Dendritic cell treated with granulocyte-macrophage colony-stimulating factor and Interleukin-4, amounts not matched to agents 40 ng/mL and 50 ng/mL, for 4 days (primary cell): ENCODE data around the gene SLC25A22.

Experiments
- H3K27ac Mint-ChIP-seq: one replicate; pipeline ENCODE4 v1.8.0; 2022; ENCODE audit warnings: mild to moderate bottlenecking, mixed read lengths
- H3K27me3 Mint-ChIP-seq: one replicate; pipeline ENCODE4 v1.8.0; 2022; ENCODE audit warnings: mild to moderate bottlenecking, mixed read lengths
- H3K36me3 Mint-ChIP-seq: one replicate; pipeline ENCODE4 v1.8.0; 2022; ENCODE audit warnings: low read depth, mixed read lengths
- H3K4me1 Mint-ChIP-seq: one replicate; pipeline ENCODE4 v1.8.0; 2022; ENCODE audit warnings: low read depth, mixed read lengths
- H3K4me3 Mint-ChIP-seq: one replicate; pipeline ENCODE4 v1.8.0; 2022; ENCODE audit warnings: mild to moderate bottlenecking, moderate library complexity, mixed read lengths
- H3K9me3 Mint-ChIP-seq: one replicate; pipeline ENCODE4 v1.8.0; 2022; ENCODE audit warnings: mixed read lengths
- intact Hi-C: fragments of 100-400 bp; cut with micrococcal nuclease; formaldehyde crosslinking; loops from one replicate; pipeline ENCODE4 v1.15.0; 2022

The SLC25A22 gene

GRCh38 chr11:797296-798092 is 587 bp downstream of the SLC25A22 start:
- peaks cover 33% of the 10 kb centered on the region for H3K4me1 Mint-ChIP-seq
- intact Hi-C loops = no loop called here
- peak overlapping the region; percentile 79 for H3K27ac Mint-ChIP-seq
- H3K27me3 Mint-ChIP-seq = no peaks in the 10 kb centered on the region
- peak overlapping the region; percentile 84 for H3K4me3 Mint-ChIP-seq
- H3K9me3 Mint-ChIP-seq = no peaks in the 10 kb centered on the region
- H3K36me3 Mint-ChIP-seq = peaks cover 61% of the 10 kb centered on the region

GRCh38 chr11:796565-797295 is 1.4 kb downstream of the SLC25A22 start:
- Mint-ChIP-seq H3K27ac (peak overlapping the region; percentile 79), H3K27me3 (no peaks in the 10 kb centered on the region), H3K4me1 (peaks cover 33% of the 10 kb centered on the region), H3K36me3 (peaks cover 61% of the 10 kb centered on the region), H3K4me3 (peak overlapping the region; percentile 84), H3K9me3 (no peaks in the 10 kb centered on the region)
- intact Hi-C loops = no loop called here

- Mint-ChIP-seq H3K27ac (peak overlapping the region; percentile 79), H3K4me3 (peak overlapping the region; percentile 84), H3K9me3 (no peaks in the 10 kb centered on the region), H3K4me1 (peaks cover 33% of the 10 kb centered on the region), H3K36me3 (peaks cover 61% of the 10 kb centered on the region), H3K27me3 (no peaks in the 10 kb centered on the region)
- intact Hi-C loops = no loop called here
Measured at GRCh38 chr11:795634-796564, 2.2 kb downstream of the SLC25A22 start.

- Mint-ChIP-seq H3K27me3 (peaks cover 7% of the 10 kb centered on the region), H3K4me1 (peaks cover 33% of the 10 kb centered on the region), H3K36me3 (peaks cover 57% of the 10 kb centered on the region), H3K4me3 (no peak overlapping the region), H3K27ac (peak overlapping the region; percentile 79), H3K9me3 (no peaks in the 10 kb centered on the region)
- intact Hi-C loops = no loop called here
Measured at GRCh38 chr11:794766-795633, 3.1 kb downstream of the SLC25A22 start.

- H3K36me3 Mint-ChIP-seq = peaks cover 49% of the 10 kb centered on the region
- no peak overlapping the region for H3K4me3 Mint-ChIP-seq
- intact Hi-C loops = no loop called here
- no peaks in the 10 kb centered on the region for H3K9me3 Mint-ChIP-seq
- H3K4me1 Mint-ChIP-seq = peaks cover 33% of the 10 kb centered on the region
- H3K27ac Mint-ChIP-seq = no peak overlapping the region
- peaks cover 14% of the 10 kb centered on the region for H3K27me3 Mint-ChIP-seq
Measured at GRCh38 chr11:794013-794765, 3.9 kb downstream of the SLC25A22 start.

- H3K36me3 Mint-ChIP-seq = peaks cover 45% of the 10 kb centered on the region
- intact Hi-C loops = no loop called here
Measured at GRCh38 chr11:793556-793955, 4.5 kb downstream of the SLC25A22 start.

GRCh38 chr11:792873-793272 is 5.2 kb downstream of the SLC25A22 start:
- intact Hi-C loops = no loop called here
- Mint-ChIP-seq H3K27ac (no peak overlapping the region), H3K9me3 (no peaks in the 10 kb centered on the region), H3K4me3 (no peak overlapping the region), H3K36me3 (peaks cover 45% of the 10 kb centered on the region), H3K4me1 (peaks cover 33% of the 10 kb centered on the region), H3K27me3 (peaks cover 28% of the 10 kb centered on the region)

More at GRCh38 chr11:793556-793955, 4.5 kb downstream of the SLC25A22 start:
- H3K9me3 Mint-ChIP-seq = no peaks in the 10 kb centered on the region
- peaks cover 33% of the 10 kb centered on the region for H3K4me1 Mint-ChIP-seq
- H3K27me3 Mint-ChIP-seq = peaks cover 21% of the 10 kb centered on the region
- no peak overlapping the region for H3K4me3 Mint-ChIP-seq
- no peak overlapping the region for H3K27ac Mint-ChIP-seq

- intact Hi-C loops = no loop called here
- Mint-ChIP-seq H3K4me3 (no peak overlapping the region), H3K9me3 (no peaks in the 10 kb centered on the region), H3K4me1 (peaks cover 29% of the 10 kb centered on the region), H3K27me3 (peaks cover 30% of the 10 kb centered on the region), H3K36me3 (peaks cover 45% of the 10 kb centered on the region), H3K27ac (no peak overlapping the region)
Measured at GRCh38 chr11:792535-792821, 5.6 kb downstream of the SLC25A22 start.

- H3K9me3 Mint-ChIP-seq = no peaks in the 10 kb centered on the region
- peaks cover 23% of the 10 kb centered on the region for H3K4me1 Mint-ChIP-seq
- peaks cover 34% of the 10 kb centered on the region for H3K27me3 Mint-ChIP-seq
- H3K36me3 Mint-ChIP-seq = peaks cover 45% of the 10 kb centered on the region
- no peak overlapping the region for H3K4me3 Mint-ChIP-seq
- intact Hi-C loops = no loop called here
- H3K27ac Mint-ChIP-seq = no peak overlapping the region
Measured at GRCh38 chr11:791658-792534, 6.2 kb downstream of the SLC25A22 start.

- Mint-ChIP-seq H3K27me3 (peaks cover 37% of the 10 kb centered on the region), H3K9me3 (no peaks in the 10 kb centered on the region), H3K4me3 (no peak overlapping the region), H3K36me3 (peaks cover 45% of the 10 kb centered on the region), H3K27ac (no peak overlapping the region), H3K4me1 (peaks cover 14% of the 10 kb centered on the region)
- intact Hi-C loops = no loop called here
Measured at GRCh38 chr11:790721-791564, 7.1 kb downstream of the SLC25A22 start.

GRCh38 chr11:789943-790342 is 8.1 kb downstream of the SLC25A22 start, which contains the start of gene CEND1:
Gene CEND1 (minus strand): TSS chr11:790090. CDS start chr11:788576, 1,514 bp downstream.
- intact Hi-C loops = no loop called here
- no peak within 1 kb of the TSS for H3K4me3 Mint-ChIP-seq

More at GRCh38 chr11:789943-790342, 8.1 kb downstream of the SLC25A22 start, which contains the start of gene CEND1:
- H3K4me1 Mint-ChIP-seq = peaks cover 4% of the 10 kb centered on the region
- H3K27me3 Mint-ChIP-seq = peaks cover 37% of the 10 kb centered on the region
- no peaks in the 10 kb centered on the region for H3K9me3 Mint-ChIP-seq
- no peak within 1 kb of the TSS for H3K27ac Mint-ChIP-seq
- peaks cover 45% of the 10 kb centered on the region for H3K36me3 Mint-ChIP-seq
